ENCODE measurements around the gene ITGB4. TPM values are rescaled to one million over a fixed set of nuclear protein-coding genes. Genes with fewer than 3 reads are reported as not detected.

Gene ITGB4
- total RNA-seq, 4 donors from 2014 or later = 36.5 to 57.4 (median 46.6) TPM

- no peak for DNase-seq (ENCODE audit: extremely low spot score)
- Histone ChIP-seq H3K4me1 (peaks cover 10 to 30% (median 26%) of the 10 kb centered on the region in 4 donors), H3K9me3 (no peaks in the 10 kb centered on the region), H3K36me3 (peaks cover 0 to 35% (median 10%) of the 10 kb centered on the region in 4 donors), H3K4me3 (peak overlapping the region; percentile 71 to 91 (median 77)), H3K27me3 (no peaks in the 10 kb centered on the region), H3K27ac (replicated peaks in 1 of 4) (peak overlapping the region; percentile 83 to 93 (median 90))
- intact Hi-C loops (cut with DNase I) = loop anchor here (10.0 kb wide), 1 partner anchor 61 kb away; no protein-coding TSS in a partner anchor
- no peak for TF ChIP-seq POLR2AphosphoS5 (IDR thresholded peaks at IDR 0.05)
- no peak for TF ChIP-seq CTCF (IDR thresholded peaks at IDR 0.05)
- no peak for TF ChIP-seq EP300 (IDR thresholded peaks at IDR 0.05)
- TF ChIP-seq POLR2A (IDR thresholded peaks at IDR 0.05; ENCODE audit: low read depth) = no peak
- WGBS = 73% methylated on average over 10 of the region's 16 CpGs
These were observed 42.6 kb downstream of the ITGB4 start for GRCh38 chr17:75763613-75764416.

GRCh38 chr17:75764417-75764710 is 43.1 kb downstream of the ITGB4 start:
- H3K27ac ChIP-seq (replicated peaks in 1 of 4) = peak overlapping the region; percentile 83 to 93 (median 90)
- peak overlapping the region; percentile 71 to 91 (median 77) for H3K4me3 ChIP-seq
- intact Hi-C loops (cut with DNase I) = loop anchor here (10.0 kb wide), 1 partner anchor 60 kb away; no protein-coding TSS in a partner anchor
- no peaks in the 10 kb centered on the region for H3K9me3 ChIP-seq
- 2% methylated on average over 11 of the region's 14 CpGs for WGBS
- H3K36me3 ChIP-seq = peaks cover 0 to 31% (median 8%) of the 10 kb centered on the region in 4 donors
- H3K4me1 ChIP-seq = peaks cover 10 to 30% (median 26%) of the 10 kb centered on the region in 4 donors
- TF ChIP-seq EP300 (IDR thresholded peaks at IDR 0.05) = no peak
- TF ChIP-seq CTCF (IDR thresholded peaks at IDR 0.05) = no peak
- no peak for TF ChIP-seq POLR2A (IDR thresholded peaks at IDR 0.05; ENCODE audit: low read depth)
- no peak for TF ChIP-seq POLR2AphosphoS5 (IDR thresholded peaks at IDR 0.05)
- DNase-seq (ENCODE audit: extremely low spot score) = no peak
- no peaks in the 10 kb centered on the region for H3K27me3 ChIP-seq

GRCh38 chr17:75764711-75765421 is 43.6 kb downstream of the ITGB4 start, which contains the start of gene GALK1:
GALK1 (minus strand) TSS chr17:75765192; CDS start chr17:75765136, 56 bp downstream.
- Histone ChIP-seq H3K4me3 (peak within 1 kb of the TSS; percentile 71 to 91 (median 77)), H3K9me3 (no peaks in the 10 kb centered on the region), H3K27ac (replicated peaks in 1 of 4) (peak within 1 kb of the TSS; percentile 83 to 93 (median 90)), H3K36me3 (peaks cover 0 to 26% (median 6%) of the 10 kb centered on the region in 4 donors), H3K27me3 (no peaks in the 10 kb centered on the region), H3K4me1 (peaks cover 10 to 30% (median 26%) of the 10 kb centered on the region in 4 donors)
- TF ChIP-seq POLR2AphosphoS5 (IDR thresholded peaks at IDR 0.05) (peak; percentile 39 to 83), POLR2A (IDR thresholded peaks at IDR 0.05; ENCODE audit: low read depth) (peak; percentile 47), EP300 (IDR thresholded peaks at IDR 0.05) (no peak), CTCF (IDR thresholded peaks at IDR 0.05) (peak; percentile 48 to 75 (median 65))
- under 1% methylated on average over 15 of the region's 71 CpGs for WGBS
- no peak for DNase-seq (ENCODE audit: extremely low spot score)
- intact Hi-C loops (cut with DNase I) = loop anchor here (10.0 kb wide), 1 partner anchor 60 kb away; no protein-coding TSS in a partner anchor

GRCh38 chr17:75765981-75766380 is 44.7 kb downstream of the ITGB4 start:
- Histone ChIP-seq H3K36me3 (peaks cover 0 to 16% (median 6%) of the 10 kb centered on the region in 4 donors), H3K27me3 (no peaks in the 10 kb centered on the region), H3K9me3 (no peaks in the 10 kb centered on the region), H3K4me1 (peaks cover 10 to 30% (median 26%) of the 10 kb centered on the region in 4 donors), H3K27ac (replicated peaks in 1 of 4) (peak overlapping the region; percentile 83 to 93 (median 90)), H3K4me3 (no peak overlapping the region)
- intact Hi-C loops (cut with DNase I) = loop anchor here (10.0 kb wide), 1 partner anchor 59 kb away; no protein-coding TSS in a partner anchor
- 89% methylated on average over 3 of the region's 4 CpGs for WGBS
- no peak for TF ChIP-seq EP300 (IDR thresholded peaks at IDR 0.05)
- TF ChIP-seq CTCF (IDR thresholded peaks at IDR 0.05) = no peak
- no peak for TF ChIP-seq POLR2A (IDR thresholded peaks at IDR 0.05; ENCODE audit: low read depth)
- no peak for TF ChIP-seq POLR2AphosphoS5 (IDR thresholded peaks at IDR 0.05)
- DNase-seq (ENCODE audit: extremely low spot score) = no peak

Measured in esophagus muscularis mucosa (tissue), 4 donors.